ENCODE results near the gene C9orf50.
"Not testable (repeated sequence)": the region's sequence is repeated elsewhere in the genome, so short reads cannot be mapped to it uniquely, and the experiment has no call there.

Gene C9orf50

DNA sequence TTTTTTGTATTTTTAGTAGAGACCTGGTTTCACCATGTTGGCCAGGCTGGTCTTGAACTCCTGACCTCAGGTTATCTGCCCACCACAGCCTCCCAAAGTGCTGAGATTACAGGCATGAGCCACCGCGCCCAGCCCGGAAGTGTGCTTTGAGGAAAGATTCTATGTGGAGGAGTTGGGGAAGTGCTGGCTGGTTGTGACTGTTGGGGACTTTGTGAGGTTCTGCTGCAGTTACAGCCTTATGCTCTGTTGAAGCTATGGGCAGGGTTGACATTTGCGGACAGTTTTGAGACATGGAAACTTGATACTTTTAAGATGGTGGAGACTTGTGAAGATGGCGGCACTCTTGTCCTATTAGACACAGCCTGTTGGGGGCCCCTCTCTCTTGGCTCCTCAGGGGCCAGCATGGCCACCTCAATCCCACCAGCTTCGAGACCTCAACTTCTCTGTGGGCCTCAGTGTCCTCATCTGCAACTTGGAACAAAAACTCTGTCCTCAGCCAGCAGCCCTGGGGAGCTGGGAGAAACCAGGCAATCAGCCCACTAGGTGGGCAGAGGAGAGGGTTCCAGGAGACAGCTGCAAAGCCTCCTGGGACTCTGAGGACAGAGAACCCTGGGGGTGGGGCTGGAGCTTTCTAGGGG is 24.9 kb downstream of the C9orf50 start:
- TF ChIP-seq LEF1 (IDR thresholded peaks at IDR 0.05; ENCODE audit: borderline replicate concordance) (no peak), ZNF384 (IDR thresholded peaks at IDR 0.05) (no peak), SUZ12 (IDR thresholded peaks at IDR 0.05) (no peak), HDGF (IDR thresholded peaks at IDR 0.05; ENCODE audit: borderline replicate concordance) (no peak), FOXM1 (IDR thresholded peaks at IDR 0.05; ENCODE audit: borderline replicate concordance) (no peak), L3MBTL2 (conservative IDR thresholded peaks at IDR 0.05) (no peak), BHLHE40 (IDR thresholded peaks at IDR 0.05; ENCODE audit: borderline replicate concordance) (no peak), TARDBP (IDR thresholded peaks at IDR 0.05) (no peak), FOXA1 (IDR thresholded peaks at IDR 0.05) (no peak), ARNT (IDR thresholded peaks at IDR 0.05) (no peak), CTBP1 (IDR thresholded peaks at IDR 0.05; ENCODE audit: borderline replicate concordance) (no peak), FOXK2 (IDR thresholded peaks at IDR 0.05) (no peak)
- TF ChIP-seq, protein P1, sequence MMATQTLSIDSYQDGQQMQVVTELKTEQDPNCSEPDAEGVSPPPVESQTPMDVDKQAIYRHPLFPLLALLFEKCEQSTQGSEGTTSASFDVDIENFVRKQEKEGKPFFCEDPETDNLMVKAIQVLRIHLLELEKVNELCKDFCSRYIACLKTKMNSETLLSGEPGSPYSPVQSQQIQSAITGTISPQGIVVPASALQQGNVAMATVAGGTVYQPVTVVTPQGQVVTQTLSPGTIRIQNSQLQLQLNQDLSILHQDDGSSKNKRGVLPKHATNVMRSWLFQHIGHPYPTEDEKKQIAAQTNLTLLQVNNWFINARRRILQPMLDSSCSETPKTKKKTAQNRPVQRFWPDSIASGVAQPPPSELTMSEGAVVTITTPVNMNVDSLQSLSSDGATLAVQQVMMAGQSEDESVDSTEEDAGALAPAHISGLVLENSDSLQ (IDR thresholded peaks at IDR 0.05): no peak
- no peak for DNase-seq (ENCODE audit: extremely low spot score)
- CTCF ChIA-PET: no interaction called here

GRCh38 chr9:129595311-129595741 is 25.6 kb downstream of the C9orf50 start:
- TF ChIP-seq FOXA1 (IDR thresholded peaks at IDR 0.05) (no peak), ZNF384 (IDR thresholded peaks at IDR 0.05) (peak; percentile 56; the same call in 1 of the 2 replicates)
- CTCF ChIA-PET: no interaction called here
- POLR2A ChIA-PET: interaction anchor here (1.4 kb wide), 1 partner anchor 11 kb away, joined by 5 read pairs; no protein-coding TSS in a partner anchor
- no peak for DNase-seq (ENCODE audit: extremely low spot score)

More for the DNA sequence above, 24.9 kb downstream of the C9orf50 start:
- POLR2A ChIA-PET: interaction anchor here (1.4 kb wide), 1 partner anchor 12 kb away, joined by 5 read pairs; no protein-coding TSS in a partner anchor

DNA sequence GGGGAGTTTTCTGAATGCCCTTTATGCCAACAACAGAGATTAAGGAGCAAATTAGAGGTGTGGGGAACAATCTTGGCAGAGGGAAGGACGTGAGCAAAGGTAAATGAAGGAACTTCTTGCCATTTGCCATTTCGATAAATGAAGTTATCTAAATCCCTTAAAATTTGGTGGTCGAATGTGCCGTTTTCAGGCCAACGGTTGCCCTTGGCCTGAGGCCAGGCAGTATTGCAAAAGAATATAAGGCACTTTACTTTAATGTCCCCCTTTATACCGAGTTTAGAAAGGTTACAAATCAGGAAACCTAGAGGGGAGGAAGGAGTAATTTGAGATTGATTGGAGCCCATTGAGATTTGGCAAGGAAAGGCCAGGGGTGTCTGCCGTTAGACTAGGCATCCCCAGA is 26.3 kb downstream of the C9orf50 start:
- TF ChIP-seq LEF1 (IDR thresholded peaks at IDR 0.05; ENCODE audit: borderline replicate concordance) (no peak), ELF4 (IDR thresholded peaks at IDR 0.05) (no peak), FOXA1 (IDR thresholded peaks at IDR 0.05) (no peak), HDGF (IDR thresholded peaks at IDR 0.05; ENCODE audit: borderline replicate concordance) (no peak), L3MBTL2 (conservative IDR thresholded peaks at IDR 0.05) (no peak), NFRKB (IDR thresholded peaks at IDR 0.05) (no peak), FOXM1 (IDR thresholded peaks at IDR 0.05; ENCODE audit: borderline replicate concordance) (no peak), CTBP1 (IDR thresholded peaks at IDR 0.05; ENCODE audit: borderline replicate concordance) (no peak), BHLHE40 (IDR thresholded peaks at IDR 0.05; ENCODE audit: borderline replicate concordance) (no peak), SP1 (IDR thresholded peaks at IDR 0.05) (no peak), TARDBP (IDR thresholded peaks at IDR 0.05) (no peak), ZNF384 (IDR thresholded peaks at IDR 0.05) (no peak), FOXK2 (IDR thresholded peaks at IDR 0.05) (no peak), ARNT (IDR thresholded peaks at IDR 0.05) (no peak), SUZ12 (IDR thresholded peaks at IDR 0.05) (no peak)
- TF ChIP-seq, protein P1 (IDR thresholded peaks at IDR 0.05): no peak
- ChIA-PET CTCF (no interaction called here), POLR2A (no interaction called here)
- DNase-seq (ENCODE audit: extremely low spot score): no peak

- CTCF ChIA-PET; DNase-seq (ENCODE audit: extremely low spot score): not testable (repeated sequence)
- POLR2A ChIA-PET: interaction anchor here (0.6 kb wide), 1 partner anchor 275 kb away, joined by 3 read pairs; no protein-coding TSS in a partner anchor
Observed at GRCh38 chr9:129592790-129593189, 28.1 kb downstream of the C9orf50 start.

DNA sequence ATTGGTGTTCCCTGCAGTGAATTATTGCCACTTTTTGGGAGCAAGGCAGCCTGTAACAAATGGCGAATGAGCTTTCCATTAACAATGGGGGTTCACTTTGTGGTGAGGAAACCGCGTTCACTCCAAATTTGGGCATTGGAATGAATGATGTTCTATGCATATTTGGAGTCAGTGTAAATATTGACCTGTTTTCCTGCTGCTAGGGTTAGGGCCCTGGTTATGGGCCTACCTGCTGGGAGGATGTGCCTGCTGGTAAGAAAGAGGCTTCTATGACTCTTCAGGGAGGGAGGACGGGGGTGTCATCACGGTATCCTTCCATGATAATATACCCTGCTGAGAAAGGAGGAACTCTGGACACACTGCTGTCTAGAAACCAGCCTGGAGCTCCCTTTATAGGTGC is 29.0 kb downstream of the C9orf50 start:
- TF ChIP-seq HDGF (IDR thresholded peaks at IDR 0.05; ENCODE audit: borderline replicate concordance): no peak
- TF ChIP-seq, protein P1 (IDR thresholded peaks at IDR 0.05): 0 out of 2 replicates have a peak, but pooled peaks have one; percentile 13
- CTCF ChIA-PET: interaction anchor here (1.3 kb wide), 1 partner anchor 449 kb away, joined by 4 read pairs; no protein-coding TSS in a partner anchor
- DNase-seq (ENCODE audit: extremely low spot score): no peak
- POLR2A ChIA-PET: no interaction called here

- CTCF ChIA-PET: no interaction called here
- TF ChIP-seq LEF1 (IDR thresholded peaks at IDR 0.05; ENCODE audit: borderline replicate concordance): no peak
- TF ChIP-seq ZNF384 (IDR thresholded peaks at IDR 0.05): no peak
- TF ChIP-seq TARDBP (IDR thresholded peaks at IDR 0.05): no peak
- TF ChIP-seq, protein P1 (IDR thresholded peaks at IDR 0.05): no peak
- no peak for TF ChIP-seq FOXK2 (IDR thresholded peaks at IDR 0.05)
- no peak for TF ChIP-seq L3MBTL2 (conservative IDR thresholded peaks at IDR 0.05)
- no peak for TF ChIP-seq BHLHE40 (IDR thresholded peaks at IDR 0.05; ENCODE audit: borderline replicate concordance)
- no peak for TF ChIP-seq NFRKB (IDR thresholded peaks at IDR 0.05)
- TF ChIP-seq SP1 (IDR thresholded peaks at IDR 0.05): no peak
- no peak for TF ChIP-seq FOXM1 (IDR thresholded peaks at IDR 0.05; ENCODE audit: borderline replicate concordance)
- no peak for TF ChIP-seq SUZ12 (IDR thresholded peaks at IDR 0.05)
- no peak for TF ChIP-seq CTBP1 (IDR thresholded peaks at IDR 0.05; ENCODE audit: borderline replicate concordance)
- TF ChIP-seq HDGF (IDR thresholded peaks at IDR 0.05; ENCODE audit: borderline replicate concordance): no peak
- no peak for TF ChIP-seq ARNT (IDR thresholded peaks at IDR 0.05)
- no peak for TF ChIP-seq FOXA1 (IDR thresholded peaks at IDR 0.05)
- TF ChIP-seq ELF4 (IDR thresholded peaks at IDR 0.05): no peak
- POLR2A ChIA-PET: no interaction called here
- DNase-seq (ENCODE audit: extremely low spot score): no peak
Observed at GRCh38 chr9:129590466-129590865, 30.4 kb downstream of the C9orf50 start.
